Endothelial cell of umbilical vein (primary cell): ENCODE measurements around the gene ADNP. TPM values are rescaled to one million over a fixed set of nuclear protein-coding genes. Genes with fewer than 3 reads are reported as not detected.

Experiments used
- BruUV-seq: library from RNA; stranded (reverse); fragments of 400-500 nt; replicated peaks from 2 replicates; lab custom pipeline; 2021; lab: Mats Ljungman, UMichigan
- CTCF ChIA-PET: fragments of 300-600, 350-600 bp; sonication (Branson Sonifier 250); formaldehyde crosslinking; loops from one replicate; lab custom pipeline; 2021; ENCODE audit warnings: antibody characterized with exemption, inconsistent platforms; lab: Charles Lee
- POLR2A ChIA-PET: fragments of 300-600, 350-600 bp; sonication (Branson Sonifier 250); formaldehyde crosslinking; loops from one replicate; lab custom pipeline; 2021; ENCODE audit warnings: antibody characterized with exemption, inconsistent platforms; lab: Charles Lee
- DNase-seq: peaks from one replicate; pipeline ENCODE4 v3.0.0-alpha.2; 2011; ENCODE audit warnings: low read depth, low spot score
- FAIRE-seq: peaks from 2 replicates; lab custom pipeline; 2011; peaks lifted over from hg19 to GRCh38; lab: Jason Lieb, UNC
- H2AFZ ChIP-seq: 2 replicates; pipeline ENCODE4 v1.6.0; 2012; ENCODE audit warnings: low read depth, low read length, control low read depth, inconsistent platforms
- H3K27ac ChIP-seq: 2 replicates; pipeline ENCODE4 v1.5.1; 2011; ENCODE audit warnings: low read depth, mild to moderate bottlenecking, control low read depth, low read length, moderate library complexity; ENCODE audit not compliant: insufficient read depth
- H3K27me3 ChIP-seq, 2 experiments: 2 replicates each; pipeline versions ENCODE4 v1.6.0 to v1.6.1; 2011; ENCODE audit warnings: low read length in 2 of 2, mixed read lengths in 1 of 2; ENCODE audit not compliant: control insufficient read depth in 2 of 2, insufficient read depth in 2 of 2
- H3K36me3 ChIP-seq, 2 experiments: 2 replicates in 1 of 2; 3 replicates in 1 of 2; pipeline ENCODE4 v1.5.1; 2011; ENCODE audit warnings: low read length in 2 of 2, mild to moderate bottlenecking in 1 of 2, moderate library complexity in 1 of 2; ENCODE audit not compliant: control insufficient read depth in 2 of 2, insufficient read depth in 2 of 2; ENCODE audit errors: extremely low read depth in 1 of 2
- H3K4me1 ChIP-seq: 3 replicates; pipeline ENCODE4 v1.5.1; 2011; ENCODE audit warnings: mild to moderate bottlenecking, low read length; ENCODE audit not compliant: control insufficient read depth, insufficient read depth; ENCODE audit errors: extremely low read depth
- H3K4me2 ChIP-seq: 2 replicates; pipeline ENCODE4 v1.6.1; 2011; ENCODE audit warnings: low read length, control low read depth, mixed read lengths; ENCODE audit not compliant: insufficient read depth
- H3K4me3 ChIP-seq, 3 experiments: fragments of 200-600 bp in 1 of 3; sonication (generic), shearing (Covaris generic) in 1 of 3; replicated peaks in 1 of 3; 2 replicates each; pipeline ENCODE4 v1.5.1; 2011 to 2016; ENCODE audit warnings: control low read depth in 3 of 3, low read length in 3 of 3, mild to moderate bottlenecking in 2 of 3, inconsistent platforms in 1 of 3, low read depth in 1 of 3, moderate library complexity in 1 of 3; ENCODE audit not compliant: insufficient read depth in 1 of 3
- H3K79me2 ChIP-seq: 2 replicates; pipeline ENCODE4 v1.6.0; 2012; ENCODE audit warnings: low read length, inconsistent platforms; ENCODE audit not compliant: control insufficient read depth, insufficient read depth
- H3K9ac ChIP-seq: replicated peaks from 2 replicates; pipeline ENCODE3; 2011; ENCODE audit warnings: low read length, control low read depth; ENCODE audit not compliant: insufficient read depth; ENCODE audit errors: extremely low read depth
- H3K9me1 ChIP-seq: replicated peaks from 3 replicates; pipeline ENCODE4 v1.6.0; 2011; ENCODE audit warnings: mild to moderate bottlenecking, low read length; ENCODE audit not compliant: control insufficient read depth, insufficient read depth; ENCODE audit errors: extremely low read depth
- H3K9me3 ChIP-seq: replicated peaks from 2 replicates; pipeline ENCODE4 v1.5.1; 2012; ENCODE audit warnings: low read length, inconsistent platforms; ENCODE audit not compliant: control insufficient read depth, insufficient read depth
- H4K20me1 ChIP-seq: replicated peaks from 2 replicates; pipeline ENCODE3; 2011; ENCODE audit warnings: mild to moderate bottlenecking, low read length; ENCODE audit not compliant: control insufficient read depth, insufficient read depth; ENCODE audit errors: extremely low read depth
- EZH2 ChIP-seq: IDR thresholded peaks from 2 replicates; pipeline ENCODE4 v1.6.1; 2012; ENCODE audit warnings: borderline replicate concordance, low read depth, mild to moderate bottlenecking, moderate library complexity, low read length, inconsistent platforms; ENCODE audit not compliant: severe bottlenecking
- MYC ChIP-seq: IDR thresholded peaks from one replicate; pipeline ENCODE4 v1.6.1; 2011; ENCODE audit warnings: mild to moderate bottlenecking, low read depth, low read length
- POLR2A ChIP-seq: IDR thresholded peaks from 2 replicates; pipeline ENCODE4 v1.6.1; 2012; ENCODE audit warnings: low read depth, mild to moderate bottlenecking, control low read depth, low read length
- POLR2AphosphoS5 ChIP-seq: IDR thresholded peaks from 2 replicates; pipeline ENCODE4 v1.6.1; 2012; ENCODE audit warnings: low read depth, mild to moderate bottlenecking, control low read depth, low read length, moderate library complexity; ENCODE audit not compliant: insufficient read depth
- dilution Hi-C: fragments of 300-500 bp; cut with MboI; formaldehyde crosslinking; loops from one replicate; pipeline ENCODE4 v1.15.0; 2019; ENCODE audit warnings: low sequenced_read_pairs; ENCODE audit not compliant: extremely low pct_ligation_motif_present
- intact Hi-C: fragments of 100-400 bp; cut with micrococcal nuclease; formaldehyde crosslinking; loops from one replicate; pipeline ENCODE4 v1.10.0; 2022
- polyA plus RNA-seq, 4 experiments: library from polyadenylated mRNA; depleted of rRNA in 3 of 4; stranded (reverse) in 3 of 4; unstranded in 1 of 4; fragments of >200 nt; gene quantifications; 2 replicates each; pipeline versions ENCODE4 v1.2.1 to v1.2.3, GENCODE V29; 2011 to 2012; ENCODE audit warnings: missing spikeins in 1 of 4
- total RNA-seq: library from RNA; stranded (reverse); gene quantifications from 2 replicates; pipeline ENCODE4 v1.2.3, GENCODE V29; 2021
- TF ChIP-seq, protein P1 (sequence below), 2 donors: IDR thresholded peaks; 1 replicate in 1 of 2; 2 replicates in 1 of 2; pipeline ENCODE4 v1.5.1; 2011; ENCODE audit warnings: low read length in 2 of 2, mild to moderate bottlenecking in 2 of 2, moderate library complexity in 2 of 2, control low read depth in 1 of 2, inconsistent platforms in 1 of 2, low read depth in 1 of 2; ENCODE audit not compliant: insufficient read depth in 1 of 2; ENCODE audit errors: extremely low read depth in 1 of 2

Gene ADNP
- total and polyA plus RNA-seq, 2 donors (not counting 3 experiments of a cell fraction or from before 2014, with no cell fraction given): 17.8 to 66.0 TPM

DNA sequence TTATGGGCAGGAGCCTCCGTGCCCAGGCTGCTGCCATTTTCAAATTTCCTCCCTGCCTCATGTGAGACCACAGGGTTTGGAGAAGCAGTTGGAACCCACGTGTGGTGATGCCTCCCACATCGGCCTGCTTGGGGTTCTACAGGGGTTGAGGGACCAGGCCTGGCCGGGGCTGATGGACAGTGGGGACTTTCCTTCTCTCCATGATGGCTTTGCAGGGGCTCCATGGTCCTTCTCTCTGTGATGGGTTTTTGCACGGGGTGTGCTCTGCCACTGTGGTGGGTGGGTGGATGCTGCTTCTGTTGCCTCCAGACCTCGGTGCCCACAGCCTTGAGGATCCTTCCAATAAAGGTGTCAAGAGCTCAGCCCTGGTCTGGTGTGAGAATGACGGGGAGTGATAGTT, 54.4 kb downstream of the ADNP start:
- TF ChIP-seq, protein P1, sequence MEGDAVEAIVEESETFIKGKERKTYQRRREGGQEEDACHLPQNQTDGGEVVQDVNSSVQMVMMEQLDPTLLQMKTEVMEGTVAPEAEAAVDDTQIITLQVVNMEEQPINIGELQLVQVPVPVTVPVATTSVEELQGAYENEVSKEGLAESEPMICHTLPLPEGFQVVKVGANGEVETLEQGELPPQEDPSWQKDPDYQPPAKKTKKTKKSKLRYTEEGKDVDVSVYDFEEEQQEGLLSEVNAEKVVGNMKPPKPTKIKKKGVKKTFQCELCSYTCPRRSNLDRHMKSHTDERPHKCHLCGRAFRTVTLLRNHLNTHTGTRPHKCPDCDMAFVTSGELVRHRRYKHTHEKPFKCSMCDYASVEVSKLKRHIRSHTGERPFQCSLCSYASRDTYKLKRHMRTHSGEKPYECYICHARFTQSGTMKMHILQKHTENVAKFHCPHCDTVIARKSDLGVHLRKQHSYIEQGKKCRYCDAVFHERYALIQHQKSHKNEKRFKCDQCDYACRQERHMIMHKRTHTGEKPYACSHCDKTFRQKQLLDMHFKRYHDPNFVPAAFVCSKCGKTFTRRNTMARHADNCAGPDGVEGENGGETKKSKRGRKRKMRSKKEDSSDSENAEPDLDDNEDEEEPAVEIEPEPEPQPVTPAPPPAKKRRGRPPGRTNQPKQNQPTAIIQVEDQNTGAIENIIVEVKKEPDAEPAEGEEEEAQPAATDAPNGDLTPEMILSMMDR (IDR thresholded peaks at IDR 0.05; ENCODE audit: extremely low read depth in 1 of 2, insufficient read depth in 1 of 2, low read depth in 1 of 2, low read length in 2 of 2): no peak
- TF ChIP-seq POLR2A: no peak
- H3K36me3 ChIP-seq: no peaks in the 10 kb centered on the region
- no peak overlapping the region for H2AFZ ChIP-seq
- H3K9me3 ChIP-seq: no peaks in the 10 kb centered on the region
- no TSS peak for BruUV-seq
- ChIA-PET CTCF (interaction anchor here (1.5 kb wide), 1 partner anchor 52 kb away, joined by 4 read pairs; no protein-coding TSS in a partner anchor), POLR2A (no interaction called here)
- no peaks in the 10 kb centered on the region for H3K4me1 ChIP-seq
- intact Hi-C loops (no loop called here), dilution Hi-C loops (no loop called here)
- H3K27me3 ChIP-seq: no peaks in the 10 kb centered on the region
- no peak overlapping the region for H3K9ac ChIP-seq
- no peak for DNase-seq
- H3K4me2 ChIP-seq: no peak overlapping the region
- no peaks in the 10 kb centered on the region for H3K79me2 ChIP-seq
- H3K4me3 ChIP-seq: no peak overlapping the region
- no peak overlapping the region for H3K27ac ChIP-seq
- no peak for FAIRE-seq
- H3K9me1 ChIP-seq: no peaks in the 10 kb centered on the region
- no peaks in the 10 kb centered on the region for H4K20me1 ChIP-seq

DNA sequence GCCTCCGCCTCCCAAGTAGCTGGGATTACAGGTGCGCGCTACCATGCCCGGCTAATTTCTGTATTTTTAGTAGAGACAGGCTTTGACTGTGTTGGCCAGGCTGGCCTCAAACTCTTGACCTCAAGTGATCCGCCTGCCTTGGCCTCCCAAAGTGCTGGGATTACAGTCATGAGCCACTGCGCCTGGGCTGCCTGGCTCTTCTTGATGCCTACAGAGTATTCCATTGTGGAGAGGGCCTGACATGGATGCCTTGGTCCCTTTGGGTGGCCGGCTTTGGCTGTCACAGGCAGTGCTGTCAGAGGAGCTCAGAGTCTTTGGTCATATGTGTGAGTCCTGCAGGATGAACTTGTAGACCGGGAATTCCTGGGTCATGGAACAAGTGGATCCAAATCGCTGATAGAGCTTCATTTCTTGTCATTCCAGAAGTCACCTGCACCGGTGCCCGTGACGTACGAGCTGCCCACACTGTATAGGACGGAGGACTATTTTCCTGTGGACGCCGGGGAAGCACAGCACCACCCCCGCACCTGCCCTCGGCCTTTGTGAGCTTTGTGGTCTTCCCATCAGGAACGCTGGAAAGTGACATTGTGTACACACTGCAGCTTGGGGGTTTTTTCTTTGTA, 55.1 kb downstream of the ADNP start:
- H3K4me1 ChIP-seq: no peaks in the 10 kb centered on the region
- ChIA-PET CTCF (interaction anchor here (1.5 kb wide), 1 partner anchor 52 kb away, joined by 4 read pairs; no protein-coding TSS in a partner anchor), POLR2A (no interaction called here)
- H3K4me2 ChIP-seq: no peak overlapping the region
- no peaks in the 10 kb centered on the region for H3K9me3 ChIP-seq
- no peak overlapping the region for H3K9ac ChIP-seq
- H3K4me3 ChIP-seq: no peak overlapping the region
- FAIRE-seq (no peak), DNase-seq (no peak)
- H3K36me3 ChIP-seq: no peaks in the 10 kb centered on the region
- H4K20me1 ChIP-seq: no peaks in the 10 kb centered on the region
- TF ChIP-seq, protein P1 (IDR thresholded peaks at IDR 0.05; ENCODE audit: extremely low read depth in 1 of 2, insufficient read depth in 1 of 2, low read depth in 1 of 2, low read length in 2 of 2): no peak
- TF ChIP-seq MYC (no peak), EZH2 (no peak), POLR2AphosphoS5 (no peak)
- H2AFZ ChIP-seq: no peak overlapping the region
- dilution Hi-C loops (no loop called here), intact Hi-C loops (no loop called here)
- BruUV-seq: no TSS peak
- no peaks in the 10 kb centered on the region for H3K79me2 ChIP-seq
- H3K9me1 ChIP-seq: no peaks in the 10 kb centered on the region
- H3K27me3 ChIP-seq: no peaks in the 10 kb centered on the region
- H3K27ac ChIP-seq: no peak overlapping the region
